GM19452 (cell line): ENCODE data around the gene PRKAG2.

ENCODE experiments used
- ATAC-seq: cut with Tn5 transposase; IDR thresholded peaks from one replicate; pipeline ENCODE4 v1.9.1; 2021; ENCODE audit not compliant: unreplicated experiment

The PRKAG2 gene

GRCh38 chr7:151683615-151684407, 193.1 kb downstream of the PRKAG2 start:
- no peak for ATAC-seq

GRCh38 chr7:151682831-151683614, 193.9 kb downstream of the PRKAG2 start:
- ATAC-seq: no peak

- no peak for ATAC-seq
Observed at GRCh38 chr7:151681726-151682125, 195.2 kb downstream of the PRKAG2 start.

GRCh38 chr7:151680810-151681209, 196.1 kb downstream of the PRKAG2 start:
- no peak for ATAC-seq

DNA sequence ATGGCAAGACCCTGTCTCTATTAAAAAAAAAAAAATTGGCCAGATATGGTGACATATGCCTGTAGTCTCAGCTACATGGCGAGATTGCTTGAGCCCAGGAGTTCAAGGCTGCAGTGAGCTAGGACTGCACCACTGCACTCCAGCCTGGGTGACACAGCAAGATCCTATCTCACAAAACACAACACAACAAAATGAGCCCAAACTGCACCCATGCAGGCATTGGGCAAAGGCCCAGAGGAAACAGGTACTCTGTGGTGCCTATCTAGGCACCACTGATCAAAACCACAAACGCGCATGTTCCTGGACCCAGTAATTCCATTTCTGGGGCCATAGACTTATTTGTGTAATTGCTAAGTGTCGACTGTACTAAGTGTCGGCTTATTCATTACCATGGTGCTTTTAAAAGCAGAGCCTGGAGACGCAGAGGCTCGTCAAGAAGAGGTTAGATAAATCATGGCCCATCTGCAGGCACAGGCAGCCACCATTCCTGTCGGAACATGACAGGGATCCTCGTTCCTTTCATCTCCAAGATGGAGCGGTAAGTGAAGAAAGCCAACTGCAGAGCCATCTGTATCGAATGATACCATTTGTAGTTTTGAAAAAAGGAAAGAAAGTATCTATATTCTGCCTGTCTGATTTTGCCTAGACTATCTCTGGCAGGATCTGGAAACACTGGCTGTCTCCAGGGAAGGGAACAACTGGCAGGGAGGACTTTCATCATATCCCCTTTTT, 196.9 kb downstream of the PRKAG2 start:
- ATAC-seq: no peak

DNA sequence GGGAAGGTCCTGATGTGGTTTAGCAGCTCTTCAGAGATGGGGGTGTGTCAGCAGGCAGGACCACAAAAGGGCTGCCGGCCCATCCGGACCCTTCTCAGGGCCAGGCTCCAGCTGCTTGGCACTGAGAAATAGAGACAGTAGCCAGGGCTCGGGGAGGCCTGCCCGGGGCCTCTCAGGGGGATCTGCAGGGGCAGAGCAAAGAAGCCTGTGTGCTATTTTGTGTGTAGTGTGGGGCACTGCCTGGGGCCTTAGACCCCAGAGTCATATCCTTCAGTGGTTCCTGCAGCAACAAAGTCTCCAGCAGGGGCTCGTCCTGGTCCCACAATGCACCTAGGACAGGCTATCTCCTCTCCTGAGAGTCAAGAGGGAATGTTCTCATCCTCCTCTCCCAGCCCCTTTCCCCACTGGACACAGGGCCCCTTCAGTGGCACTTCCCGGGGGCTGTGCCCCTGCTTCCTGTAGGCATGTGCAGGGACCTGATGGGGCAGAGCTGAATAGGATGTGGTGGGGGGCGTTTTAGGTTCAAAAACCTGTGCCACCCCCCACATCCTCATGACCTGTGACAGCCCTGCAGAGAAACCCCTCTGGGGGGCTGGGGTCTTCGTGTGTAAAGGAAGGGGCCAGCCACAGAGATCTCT, 197.7 kb downstream of the PRKAG2 start:
- no peak for ATAC-seq

- no peak for ATAC-seq
Observed at GRCh38 chr7:151678227-151678604, 198.7 kb downstream of the PRKAG2 start.

GRCh38 chr7:151677581-151678226, 199.2 kb downstream of the PRKAG2 start:
- no peak for ATAC-seq

DNA sequence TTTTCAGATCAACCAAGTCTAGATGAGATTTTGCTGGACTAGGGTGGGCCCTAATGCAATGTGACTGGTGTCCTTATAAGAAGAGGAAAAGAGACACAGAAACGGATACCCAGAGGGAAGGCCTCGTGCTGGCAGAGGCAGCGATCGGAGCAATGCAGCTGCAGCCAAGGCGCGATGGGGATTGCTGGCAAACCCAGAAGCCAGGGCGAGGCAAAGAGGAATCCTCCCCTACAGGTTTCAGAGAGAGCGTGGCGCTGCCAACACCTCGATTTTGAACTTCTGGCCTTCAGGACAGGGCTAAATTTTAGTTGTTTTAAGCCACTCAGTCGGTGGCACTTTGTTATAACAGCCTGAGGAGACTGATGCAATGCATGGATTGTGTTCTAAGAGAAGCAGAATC, 200.2 kb downstream of the PRKAG2 start:
- no peak for ATAC-seq

GRCh38 chr7:151675196-151675920, 201.6 kb downstream of the PRKAG2 start:
- no peak for ATAC-seq

DNA sequence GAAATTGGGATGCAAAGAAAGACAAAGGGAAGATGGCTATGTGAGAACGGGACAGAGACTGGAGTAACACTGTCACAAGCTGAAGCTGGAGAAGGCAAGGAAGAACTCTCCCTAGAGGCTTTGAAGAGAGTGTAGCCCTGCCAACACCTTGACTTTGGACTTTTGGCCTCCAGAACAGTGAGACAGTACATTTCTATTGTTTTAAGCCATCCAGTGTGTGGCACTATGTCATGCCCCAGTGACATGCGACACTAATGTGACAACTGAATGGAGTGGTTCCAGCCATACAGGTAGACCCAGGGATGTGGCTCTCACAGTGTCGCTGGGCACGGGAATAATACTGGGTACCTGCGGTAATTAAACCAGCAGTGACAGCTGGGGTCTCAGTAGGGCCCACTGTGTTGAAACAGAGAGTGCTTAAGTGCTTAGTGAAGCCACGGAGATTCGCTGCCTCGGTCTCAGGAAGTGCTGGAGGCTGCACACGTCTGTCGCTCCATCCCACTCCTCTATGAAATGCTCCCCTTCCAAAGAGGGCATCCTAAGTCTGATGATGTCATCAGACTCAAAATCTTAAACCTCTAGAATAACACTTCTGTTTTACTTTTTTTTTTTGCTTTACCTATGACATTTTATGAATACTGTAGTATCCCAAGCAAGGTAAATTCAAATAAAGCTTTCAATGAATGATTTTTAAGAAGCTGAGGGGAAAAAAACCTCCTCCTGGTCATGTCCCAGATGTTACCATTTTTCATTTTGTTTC, 202.6 kb downstream of the PRKAG2 start:
- no peak for ATAC-seq

DNA sequence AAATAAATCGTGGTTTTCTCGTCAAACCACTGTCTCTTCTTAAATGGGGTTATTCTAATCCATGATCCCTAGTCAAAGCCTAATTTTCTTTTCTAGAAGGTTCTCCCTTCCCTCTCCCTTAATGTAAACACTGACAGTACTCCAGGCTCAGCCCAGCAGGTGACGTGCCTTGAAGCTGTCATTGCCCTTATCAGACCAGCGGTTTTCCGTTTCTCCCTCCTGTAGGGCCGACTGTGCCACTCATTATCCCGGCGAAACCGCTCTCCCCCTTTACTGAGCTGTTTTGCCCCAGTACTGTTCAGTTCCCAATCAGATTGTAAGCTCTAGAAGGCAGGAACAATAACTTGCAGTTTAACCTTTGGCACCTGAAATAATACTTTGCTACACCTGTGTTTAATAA, 203.7 kb downstream of the PRKAG2 start:
- no peak for ATAC-seq

DNA sequence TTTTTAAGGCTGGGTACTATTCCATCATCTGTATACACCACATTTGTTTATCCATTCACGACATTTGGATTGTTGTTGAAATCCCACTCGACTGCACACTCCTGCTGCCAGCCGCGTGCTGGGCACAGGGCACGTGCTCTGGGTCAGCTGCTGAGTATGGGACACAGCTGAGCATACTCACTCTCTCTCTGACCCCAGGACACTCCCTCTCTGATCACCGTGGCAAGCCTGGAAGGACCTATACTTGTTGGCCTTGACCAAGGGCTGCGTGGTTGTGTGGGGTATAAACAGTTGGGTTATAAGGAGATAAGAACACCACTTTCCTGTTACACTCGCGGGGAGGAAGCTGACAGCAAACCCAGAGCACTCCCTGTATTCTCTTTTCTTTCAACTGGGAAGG, 204.2 kb downstream of the PRKAG2 start:
- ATAC-seq: no peak

DNA sequence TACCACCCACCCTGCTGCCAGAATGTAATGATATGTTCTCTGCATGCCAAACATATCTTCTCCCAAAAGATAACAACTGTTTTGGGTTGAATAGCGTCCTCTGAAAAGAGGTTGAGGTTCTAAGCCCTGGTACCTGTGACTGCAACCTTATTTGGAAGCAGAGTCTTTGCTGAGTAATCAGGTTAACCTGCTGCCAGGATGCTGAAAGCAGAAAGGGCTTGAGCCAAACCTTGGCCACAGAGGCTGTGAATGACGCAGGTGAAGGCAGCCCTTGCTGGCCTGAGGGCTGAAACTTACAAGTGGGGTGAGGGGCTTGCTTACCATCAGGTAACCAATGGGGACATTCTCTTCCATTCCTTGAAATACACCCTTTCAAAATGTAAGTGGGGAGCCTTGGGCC, 205.4 kb downstream of the PRKAG2 start:
- no peak for ATAC-seq

GRCh38 chr7:151669762-151670161, 207.2 kb downstream of the PRKAG2 start:
- no peak for ATAC-seq

DNA sequence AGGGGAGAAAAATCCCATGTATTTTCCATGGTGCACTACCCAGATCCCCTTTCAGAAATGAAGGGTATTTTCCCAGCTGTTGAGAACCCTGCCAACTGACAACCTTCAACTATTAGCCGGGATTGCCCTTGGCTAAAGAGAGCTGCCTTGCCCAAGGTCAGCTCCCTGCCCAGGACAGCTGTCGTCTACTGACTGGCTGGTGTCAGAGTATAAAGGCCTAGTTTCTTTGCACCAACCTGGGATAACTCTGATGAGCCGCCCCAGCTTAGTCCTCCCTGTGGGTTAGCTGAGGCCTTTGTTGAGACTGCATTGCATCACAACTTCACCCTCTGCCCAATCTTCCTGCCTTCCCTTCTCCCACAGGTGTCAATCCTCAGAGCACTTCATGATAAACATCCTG, 210.0 kb downstream of the PRKAG2 start:
- ATAC-seq: no peak

GRCh38 chr7:151665368-151665767, 211.5 kb downstream of the PRKAG2 start:
- no peak for ATAC-seq

DNA sequence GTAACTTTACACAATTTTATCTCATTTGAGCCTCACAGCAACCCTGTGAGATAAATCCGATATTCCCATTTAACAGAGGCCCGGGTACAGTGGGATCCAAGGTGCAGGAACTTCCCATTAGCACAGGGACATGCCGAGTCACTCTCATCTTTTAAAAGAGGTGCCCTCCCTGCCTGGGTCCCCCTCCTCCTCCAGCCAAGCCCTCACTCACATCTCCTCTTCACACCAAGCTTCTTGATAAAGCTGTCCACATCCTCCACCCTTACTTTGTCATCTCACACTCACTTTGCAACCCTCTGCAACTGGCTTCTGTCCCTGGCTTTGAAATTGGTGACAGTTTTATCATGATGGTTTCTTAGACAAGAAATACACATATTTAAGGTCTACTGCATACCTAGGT, 212.6 kb downstream of the PRKAG2 start:
- no peak for ATAC-seq

DNA sequence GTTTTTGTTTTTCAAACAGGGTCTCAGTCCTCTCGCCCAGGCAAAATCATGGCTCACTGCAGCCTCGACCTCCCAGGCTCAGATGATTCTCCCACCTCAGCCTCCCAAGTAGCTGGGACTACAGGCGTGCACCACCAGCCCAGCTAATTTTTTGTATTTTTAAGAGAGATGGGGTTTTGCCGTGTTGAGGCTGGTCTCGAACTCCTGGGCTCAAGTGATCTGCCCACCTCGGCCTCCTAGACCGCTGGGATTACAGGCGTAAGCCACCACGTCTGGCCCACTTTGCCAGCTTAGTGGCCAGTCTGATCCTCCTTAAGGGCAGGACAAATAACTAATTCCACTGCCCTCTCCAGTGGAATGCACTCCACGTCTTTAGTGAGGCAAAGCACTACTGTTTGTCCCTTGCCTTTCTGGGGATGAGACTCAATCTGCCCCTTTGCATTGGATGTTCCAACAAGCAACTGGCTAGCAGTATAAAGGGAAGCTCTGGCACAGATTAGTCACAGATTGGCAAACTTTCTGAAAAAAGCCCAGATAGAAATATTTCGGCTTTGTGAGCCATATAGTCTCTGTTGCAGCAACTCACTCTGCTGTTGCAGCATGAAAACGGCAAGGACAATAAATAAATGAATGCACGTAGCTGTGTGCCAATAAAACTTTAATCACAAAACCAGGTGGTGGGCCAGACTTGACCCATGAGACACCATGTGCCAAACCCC, 213.4 kb downstream of the PRKAG2 start:
- no peak for ATAC-seq
